HG03571 (cell line): ENCODE results near the gene CAMK2B.

ENCODE experiments used
- ATAC-seq: cut with Tn5 transposase; IDR thresholded peaks from one replicate; pipeline ENCODE4 v1.9.1; 2021; ENCODE audit not compliant: unreplicated experiment

Gene CAMK2B

DNA sequence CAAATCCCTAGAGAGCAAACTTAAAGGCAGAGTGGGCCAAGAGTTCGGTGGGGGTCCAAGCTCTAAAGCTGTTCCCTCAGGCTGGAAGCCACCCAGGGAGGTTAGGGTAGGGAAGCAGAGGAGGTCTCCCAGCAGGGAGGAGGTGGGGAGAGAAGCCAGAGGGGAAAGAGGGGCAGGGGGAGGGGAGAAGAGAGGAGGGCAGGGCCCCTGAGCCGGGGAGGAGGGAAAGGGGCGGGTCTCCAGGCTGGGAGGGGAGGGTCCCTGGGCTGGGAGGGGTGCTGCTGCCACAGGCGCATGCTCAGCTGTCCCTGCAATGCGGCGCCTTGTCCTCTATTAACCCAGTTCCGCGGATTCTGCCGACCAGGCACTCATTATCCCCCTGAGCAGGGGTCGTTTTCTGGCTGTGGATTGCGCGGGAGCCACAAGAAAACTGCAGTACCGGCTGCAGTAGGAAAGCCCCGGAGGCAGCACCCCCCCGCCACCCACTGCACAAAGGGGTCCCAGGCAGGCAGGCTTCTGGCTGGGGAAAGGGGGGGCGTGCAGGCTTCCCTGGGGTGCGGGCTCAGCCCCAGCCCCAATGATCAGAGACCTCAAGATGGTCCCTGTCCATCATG lies 49.3 kb downstream of the CAMK2B start:
- ATAC-seq, result no peak

DNA sequence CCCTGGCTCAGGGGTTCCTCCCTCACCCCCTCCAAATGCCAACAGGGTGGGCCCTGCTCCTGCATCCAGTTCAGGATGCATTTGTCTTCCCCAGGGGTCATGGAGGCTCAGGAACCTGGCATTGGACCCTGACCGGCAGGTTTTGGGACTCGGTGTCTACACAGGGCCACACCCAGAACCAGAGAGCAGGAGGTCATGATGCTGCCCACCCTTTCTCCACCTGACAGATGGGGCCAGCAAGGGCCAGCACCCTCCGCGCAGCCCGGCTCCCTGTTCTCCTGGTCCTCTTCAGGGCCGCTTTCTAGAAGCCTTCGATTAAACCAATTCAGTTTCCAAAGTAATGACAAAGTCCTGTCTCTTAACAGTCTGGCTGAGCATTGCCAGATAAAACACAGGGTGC lies 50.2 kb downstream of the CAMK2B start:
- no peak for ATAC-seq

- no peak for ATAC-seq
These were observed 50.8 kb downstream of the CAMK2B start for GRCh38 chr7:44274623-44274975.

DNA sequence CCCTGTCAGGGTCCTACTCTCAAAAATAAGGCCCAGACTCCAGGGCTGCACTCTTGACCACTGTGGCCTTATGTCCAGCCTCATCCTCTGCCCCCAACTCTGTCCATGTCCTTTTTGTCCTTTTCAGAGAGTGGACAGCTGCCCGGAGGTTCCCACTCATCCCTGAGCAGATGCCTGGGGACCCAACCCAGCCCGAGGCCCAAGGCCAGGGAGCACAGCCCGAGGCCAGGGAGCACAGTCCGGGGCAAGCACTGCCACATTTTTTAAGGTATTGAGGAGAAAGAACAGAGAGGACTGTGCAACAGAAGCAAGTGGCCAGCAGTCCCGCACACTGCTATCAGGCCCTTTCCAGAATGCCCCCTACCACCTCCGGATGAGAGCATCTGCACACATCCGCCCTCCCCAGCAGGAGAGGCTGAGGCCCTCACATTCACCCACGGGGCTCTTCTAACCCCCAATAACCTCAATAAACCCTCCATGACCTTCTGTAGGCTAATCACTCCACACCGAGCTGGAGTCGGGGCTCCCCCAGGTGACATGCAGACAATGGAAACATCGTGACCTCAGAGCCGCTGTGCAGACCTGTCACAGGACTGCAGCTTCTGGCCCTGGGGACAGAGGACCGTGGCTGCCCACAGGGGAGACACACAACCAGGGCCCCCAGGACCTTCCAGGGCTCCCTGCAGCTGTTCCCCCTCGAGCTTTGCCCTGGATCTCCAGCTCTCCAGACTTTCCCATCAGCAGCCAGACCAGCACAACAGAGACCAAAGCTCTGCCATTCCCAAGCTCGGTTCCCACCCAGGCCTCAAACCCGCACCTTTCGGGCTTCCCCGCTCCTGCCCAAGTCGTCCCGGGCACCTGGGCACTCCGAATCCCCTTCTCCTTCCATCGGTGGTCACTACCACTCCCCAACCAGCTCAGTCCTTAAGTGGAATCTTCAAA lies 51.4 kb downstream of the CAMK2B start:
- ATAC-seq, result no peak

DNA sequence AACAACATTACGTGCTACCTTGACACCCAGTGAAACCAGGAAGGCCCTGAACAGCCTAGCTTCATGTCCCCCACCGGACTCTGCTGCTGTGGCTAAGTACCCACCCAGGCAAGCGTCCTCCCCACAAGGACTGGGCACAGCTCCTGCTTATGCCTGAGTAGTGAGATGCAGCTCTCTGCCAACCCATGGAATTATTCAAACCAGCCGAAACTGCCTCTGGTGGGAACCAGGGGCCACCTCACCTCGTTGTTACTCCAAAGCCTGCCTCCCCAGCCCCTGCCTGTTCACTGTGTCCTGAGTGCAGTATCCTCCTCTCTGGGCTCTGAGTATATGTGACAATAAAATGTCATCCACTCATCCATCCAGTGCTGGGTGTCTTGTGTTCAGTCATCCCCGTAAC lies 52.4 kb downstream of the CAMK2B start:
- ATAC-seq, result no peak

- ATAC-seq, result no peak
These were observed 52.9 kb downstream of the CAMK2B start for GRCh38 chr7:44272456-44272855.

GRCh38 chr7:44269943-44270493 lies 55.4 kb downstream of the CAMK2B start:
- ATAC-seq, result no peak

- ATAC-seq, result no peak
These were observed 56.0 kb downstream of the CAMK2B start for GRCh38 chr7:44269417-44269816.

DNA sequence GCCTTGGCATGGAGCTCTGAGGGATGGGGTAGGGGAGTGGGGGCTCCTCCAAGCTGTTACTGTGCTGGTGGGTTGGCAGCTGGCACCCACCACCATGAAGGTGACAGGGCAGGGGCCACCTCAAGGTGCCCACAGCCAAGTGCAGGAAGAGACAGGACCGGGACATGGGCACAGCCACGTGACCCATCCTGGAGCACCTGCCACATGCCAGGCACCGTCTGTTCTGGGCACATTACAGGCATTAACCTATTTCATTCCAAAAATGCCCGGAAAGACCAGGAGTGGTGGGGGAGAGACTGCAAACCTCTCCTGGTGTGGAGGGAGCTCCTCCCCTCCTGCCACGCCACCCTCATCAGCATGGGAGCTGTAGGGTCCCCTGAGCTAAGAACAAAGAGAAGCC lies 56.7 kb downstream of the CAMK2B start:
- ATAC-seq, result no peak

- no peak for ATAC-seq
These were observed 57.5 kb downstream of the CAMK2B start for GRCh38 chr7:44267719-44268421.

GRCh38 chr7:44267178-44267577 lies 58.2 kb downstream of the CAMK2B start:
- ATAC-seq, result no peak

DNA sequence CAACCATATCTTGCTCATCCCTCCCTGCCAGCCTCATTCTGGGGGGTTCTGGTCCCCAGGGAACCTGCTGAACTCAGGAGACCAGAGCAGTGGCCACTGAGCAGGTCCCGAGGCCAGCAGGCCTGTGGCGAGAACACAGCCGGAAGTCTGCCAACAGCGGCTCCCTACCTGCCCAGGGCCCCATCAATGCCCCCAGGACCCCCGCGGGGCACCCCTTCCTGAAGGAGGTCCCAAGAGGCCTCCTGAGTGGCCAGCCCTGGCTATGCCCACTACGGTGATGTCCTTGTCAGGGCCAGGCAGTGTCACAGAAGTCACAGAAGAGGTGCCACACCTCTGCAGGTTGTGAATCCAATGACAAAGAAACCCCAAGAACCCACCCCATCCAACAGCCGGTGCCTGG lies 58.9 kb downstream of the CAMK2B start:
- ATAC-seq, result no peak

GRCh38 chr7:44265728-44266127 lies 59.7 kb downstream of the CAMK2B start:
- ATAC-seq, result no peak

- ATAC-seq, result no peak
These were observed 61.0 kb downstream of the CAMK2B start for GRCh38 chr7:44264221-44264931.

DNA sequence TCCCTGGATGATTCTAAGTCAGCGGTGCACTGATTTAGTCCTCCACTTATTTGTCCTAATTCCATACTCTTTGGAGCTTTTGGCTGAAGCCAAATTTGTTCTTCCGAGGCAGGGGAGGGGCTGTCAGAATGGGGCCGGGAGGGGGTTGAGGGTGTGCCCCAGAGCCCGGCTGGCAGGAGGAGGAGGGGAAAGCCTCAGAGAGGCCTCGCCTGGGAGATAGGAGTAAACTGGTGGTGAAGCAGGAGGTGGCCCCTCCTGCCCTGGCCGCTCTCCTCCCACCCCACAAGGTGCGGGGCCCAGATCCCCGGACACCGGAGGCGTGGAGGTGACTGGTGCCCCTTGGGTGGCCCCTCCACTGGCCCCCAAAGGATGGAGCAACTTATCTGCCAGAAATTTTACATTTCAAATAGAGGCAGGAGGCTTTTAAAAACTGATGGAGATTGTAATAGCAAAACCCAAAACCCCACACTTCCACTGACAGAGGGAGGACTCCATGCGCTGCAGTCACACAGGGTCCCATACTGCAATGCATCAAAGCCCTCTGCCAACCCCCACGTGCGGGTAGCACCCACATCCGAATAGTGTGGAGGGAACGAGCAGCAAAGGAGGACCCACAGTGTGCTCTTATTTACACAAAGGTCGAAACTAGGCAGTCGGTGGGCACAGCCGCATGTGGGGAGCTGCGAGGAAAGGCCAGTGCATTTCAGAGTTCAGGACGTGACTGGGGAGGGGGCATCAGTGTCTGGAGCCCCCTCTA lies 61.9 kb downstream of the CAMK2B start:
- ATAC-seq, result no peak

- no peak for ATAC-seq
These were observed 63.4 kb downstream of the CAMK2B start for GRCh38 chr7:44262031-44262430.

DNA sequence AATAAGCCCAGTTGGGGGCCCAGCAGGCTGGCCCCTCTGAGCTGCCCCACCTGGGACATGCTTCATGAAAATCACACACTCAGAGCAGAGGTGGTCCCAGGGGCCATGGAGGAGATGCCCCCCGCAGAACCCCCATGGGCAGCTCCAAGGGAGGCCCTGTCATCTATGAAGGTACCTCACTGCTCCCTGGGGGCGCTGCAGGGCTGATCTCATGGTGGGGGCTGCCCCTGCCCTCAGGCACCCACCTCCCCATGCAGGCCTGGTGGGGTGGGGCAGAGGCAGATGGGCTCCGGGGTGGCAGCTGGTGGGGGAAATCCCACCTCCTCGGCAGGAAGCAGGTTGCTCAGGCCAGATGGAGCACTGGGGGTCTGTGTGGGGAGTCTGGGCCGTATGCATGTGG lies 64.2 kb downstream of the CAMK2B start:
- no peak for ATAC-seq

DNA sequence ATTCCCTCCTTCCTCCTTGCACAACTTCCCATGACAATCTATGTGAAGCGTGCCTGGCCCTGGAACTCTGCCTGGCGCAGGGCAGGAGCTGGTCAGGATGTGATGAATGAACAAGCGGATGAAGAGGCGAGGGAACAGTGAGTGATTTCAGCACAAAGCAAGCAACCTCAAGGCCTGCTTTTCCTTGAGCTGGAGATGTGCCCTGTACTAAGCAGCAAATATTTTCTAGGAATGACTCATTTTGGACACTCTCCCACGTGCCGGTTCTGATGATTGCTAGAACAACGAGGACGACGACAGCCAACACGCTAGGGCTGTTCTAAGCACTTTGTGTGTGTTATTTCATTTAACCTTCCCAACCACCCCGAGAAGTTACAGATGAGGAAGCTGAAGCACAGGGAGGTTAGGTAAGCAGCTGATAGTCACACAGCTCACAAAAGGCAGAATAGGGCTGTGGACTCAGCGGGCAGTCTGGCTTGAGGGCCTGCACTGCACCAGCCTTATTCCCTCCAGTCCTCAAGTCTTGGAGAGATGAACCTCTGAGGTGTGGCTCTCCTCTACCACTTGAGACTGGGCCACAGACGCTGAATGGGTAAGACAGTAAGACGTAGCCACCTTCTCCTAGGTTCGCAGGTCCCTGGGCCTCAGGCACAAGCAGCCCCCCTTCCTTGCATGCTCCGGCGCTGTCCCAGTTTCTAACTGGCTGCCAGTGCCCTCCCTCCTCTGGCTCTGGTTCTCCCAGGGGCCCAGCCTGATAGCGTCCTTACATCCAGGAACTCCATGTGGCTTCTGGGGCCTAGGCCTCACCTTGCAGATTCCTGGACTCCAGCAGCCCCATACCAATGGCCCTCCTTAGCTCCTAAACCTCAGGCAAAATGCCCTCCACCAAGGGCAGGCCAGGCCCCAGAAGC lies 65.6 kb downstream of the CAMK2B start:
- no peak for ATAC-seq

DNA sequence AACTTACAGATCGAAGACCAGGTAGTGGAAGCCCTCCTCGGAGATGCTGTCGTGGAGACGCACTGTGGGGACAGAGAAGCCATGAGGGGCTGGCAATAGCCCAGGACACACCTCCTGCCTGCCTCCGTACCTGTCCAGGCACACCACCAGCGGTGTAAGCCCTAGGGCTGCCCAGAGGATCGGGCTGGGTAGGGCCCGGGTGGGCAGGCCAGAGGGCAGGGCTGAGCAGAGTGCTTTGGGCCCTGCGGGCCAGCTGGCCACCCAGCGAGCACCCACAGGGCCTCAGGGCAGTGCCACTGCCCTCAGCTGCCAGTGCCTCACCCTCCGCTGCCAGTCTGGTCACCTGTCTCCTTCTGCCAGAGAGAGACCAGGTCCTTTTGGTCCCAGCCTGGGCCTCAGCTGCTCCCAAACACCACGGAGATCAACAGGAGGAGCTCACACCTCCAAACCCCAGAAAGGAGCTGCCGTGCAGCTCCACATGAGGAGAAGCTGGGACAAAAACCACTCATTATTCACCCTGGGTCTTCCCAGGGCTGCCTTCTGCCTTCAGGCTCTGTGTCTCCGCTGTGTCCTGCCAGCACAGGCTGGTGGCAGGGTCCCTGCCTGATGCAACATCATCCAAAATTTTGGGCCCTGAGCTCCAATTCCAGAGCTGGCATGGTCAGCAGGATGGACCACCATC lies 66.4 kb downstream of the CAMK2B start:
- ATAC-seq, result no peak
